Measurements from ENCODE around the gene PTH2. TPM values are rescaled to one million over a fixed set of nuclear protein-coding genes. Genes with fewer than 3 reads are reported as not detected.

PTH2 gene
- polyA plus RNA-seq, 1 donor from 2014 or later = not detected

DNA sequence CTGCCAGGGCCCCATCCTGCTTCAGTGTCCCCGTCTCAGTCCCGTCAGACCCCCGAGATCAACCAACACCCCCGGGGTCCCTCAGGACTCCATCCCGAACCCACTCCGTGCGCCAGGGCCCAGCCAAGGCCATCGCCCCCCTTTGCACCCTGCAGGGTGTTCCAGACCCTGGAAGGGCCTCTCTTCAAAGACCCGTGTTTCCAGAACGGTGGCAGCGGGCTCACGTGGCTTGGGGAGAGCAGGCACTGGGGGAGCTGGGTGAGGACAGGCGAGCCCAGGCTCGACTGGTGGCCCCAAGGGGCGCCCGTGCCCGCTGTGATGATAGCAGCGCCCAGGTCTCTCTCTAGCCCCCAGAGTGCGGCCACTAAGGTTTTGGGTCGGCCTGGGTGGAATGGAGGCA is 33.8 kb downstream of the PTH2 start:
- Histone ChIP-seq H2AFZ (ENCODE audit: low read depth, low read length) (no peak overlapping the region), H3K4me2 (ENCODE audit: low read length) (no peak overlapping the region), H3K9ac (ENCODE audit: low read length) (no peak overlapping the region), H3K4me3 (ENCODE audit: low read length) (no peak overlapping the region), H3K27ac (ENCODE audit: low read length) (no peak overlapping the region), H3K9me2 (ENCODE audit: insufficient read depth, low read length) (no peaks in the 10 kb centered on the region), H3K9me3 (ENCODE audit: low read length) (no peaks in the 10 kb centered on the region), H3K27me3 (ENCODE audit: insufficient read depth, low read depth, low read length) (no peaks in the 10 kb centered on the region), H3K36me3 (ENCODE audit: insufficient read depth, low read length) (no peaks in the 10 kb centered on the region), H3F3A (ENCODE audit: insufficient read depth, low read length, poor library complexity, severe bottlenecking) (no peaks in the 10 kb centered on the region), H4K20me1 (ENCODE audit: insufficient read depth) (no peaks in the 10 kb centered on the region), H3K79me2 (replicated peaks; ENCODE audit: insufficient read depth, low read length) (no peaks in the 10 kb centered on the region)
- TF ChIP-seq, protein P1, sequence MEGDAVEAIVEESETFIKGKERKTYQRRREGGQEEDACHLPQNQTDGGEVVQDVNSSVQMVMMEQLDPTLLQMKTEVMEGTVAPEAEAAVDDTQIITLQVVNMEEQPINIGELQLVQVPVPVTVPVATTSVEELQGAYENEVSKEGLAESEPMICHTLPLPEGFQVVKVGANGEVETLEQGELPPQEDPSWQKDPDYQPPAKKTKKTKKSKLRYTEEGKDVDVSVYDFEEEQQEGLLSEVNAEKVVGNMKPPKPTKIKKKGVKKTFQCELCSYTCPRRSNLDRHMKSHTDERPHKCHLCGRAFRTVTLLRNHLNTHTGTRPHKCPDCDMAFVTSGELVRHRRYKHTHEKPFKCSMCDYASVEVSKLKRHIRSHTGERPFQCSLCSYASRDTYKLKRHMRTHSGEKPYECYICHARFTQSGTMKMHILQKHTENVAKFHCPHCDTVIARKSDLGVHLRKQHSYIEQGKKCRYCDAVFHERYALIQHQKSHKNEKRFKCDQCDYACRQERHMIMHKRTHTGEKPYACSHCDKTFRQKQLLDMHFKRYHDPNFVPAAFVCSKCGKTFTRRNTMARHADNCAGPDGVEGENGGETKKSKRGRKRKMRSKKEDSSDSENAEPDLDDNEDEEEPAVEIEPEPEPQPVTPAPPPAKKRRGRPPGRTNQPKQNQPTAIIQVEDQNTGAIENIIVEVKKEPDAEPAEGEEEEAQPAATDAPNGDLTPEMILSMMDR (IDR thresholded peaks at IDR 0.05; ENCODE audit: poor library complexity, severe bottlenecking) = no peak
- no peak for TF ChIP-seq EZH2 (IDR thresholded peaks at IDR 0.05; ENCODE audit: borderline replicate concordance, insufficient read depth, low read length, poor library complexity, severe bottlenecking)
- TF ChIP-seq MXI1 (conservative IDR thresholded peaks at IDR 0.05; ENCODE audit: poor library complexity, severe bottlenecking) = no peak
- TF ChIP-seq RAD21 (conservative IDR thresholded peaks at IDR 0.05) = no peak
- no peak for TF ChIP-seq TAF1 (IDR thresholded peaks at IDR 0.05; ENCODE audit: low read depth)
- TF ChIP-seq POLR2AphosphoS5 (IDR thresholded peaks at IDR 0.05) = no peak
- no peak for TF ChIP-seq SMC3 (conservative IDR thresholded peaks at IDR 0.05; ENCODE audit: poor library complexity)
- TF ChIP-seq, protein P2, sequence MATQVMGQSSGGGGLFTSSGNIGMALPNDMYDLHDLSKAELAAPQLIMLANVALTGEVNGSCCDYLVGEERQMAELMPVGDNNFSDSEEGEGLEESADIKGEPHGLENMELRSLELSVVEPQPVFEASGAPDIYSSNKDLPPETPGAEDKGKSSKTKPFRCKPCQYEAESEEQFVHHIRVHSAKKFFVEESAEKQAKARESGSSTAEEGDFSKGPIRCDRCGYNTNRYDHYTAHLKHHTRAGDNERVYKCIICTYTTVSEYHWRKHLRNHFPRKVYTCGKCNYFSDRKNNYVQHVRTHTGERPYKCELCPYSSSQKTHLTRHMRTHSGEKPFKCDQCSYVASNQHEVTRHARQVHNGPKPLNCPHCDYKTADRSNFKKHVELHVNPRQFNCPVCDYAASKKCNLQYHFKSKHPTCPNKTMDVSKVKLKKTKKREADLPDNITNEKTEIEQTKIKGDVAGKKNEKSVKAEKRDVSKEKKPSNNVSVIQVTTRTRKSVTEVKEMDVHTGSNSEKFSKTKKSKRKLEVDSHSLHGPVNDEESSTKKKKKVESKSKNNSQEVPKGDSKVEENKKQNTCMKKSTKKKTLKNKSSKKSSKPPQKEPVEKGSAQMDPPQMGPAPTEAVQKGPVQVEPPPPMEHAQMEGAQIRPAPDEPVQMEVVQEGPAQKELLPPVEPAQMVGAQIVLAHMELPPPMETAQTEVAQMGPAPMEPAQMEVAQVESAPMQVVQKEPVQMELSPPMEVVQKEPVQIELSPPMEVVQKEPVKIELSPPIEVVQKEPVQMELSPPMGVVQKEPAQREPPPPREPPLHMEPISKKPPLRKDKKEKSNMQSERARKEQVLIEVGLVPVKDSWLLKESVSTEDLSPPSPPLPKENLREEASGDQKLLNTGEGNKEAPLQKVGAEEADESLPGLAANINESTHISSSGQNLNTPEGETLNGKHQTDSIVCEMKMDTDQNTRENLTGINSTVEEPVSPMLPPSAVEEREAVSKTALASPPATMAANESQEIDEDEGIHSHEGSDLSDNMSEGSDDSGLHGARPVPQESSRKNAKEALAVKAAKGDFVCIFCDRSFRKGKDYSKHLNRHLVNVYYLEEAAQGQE (IDR thresholded peaks at IDR 0.05; ENCODE audit: borderline replicate concordance) = no peak
- no peak for TF ChIP-seq EP300 (conservative IDR thresholded peaks at IDR 0.05; ENCODE audit: poor library complexity, severe bottlenecking)

DNA sequence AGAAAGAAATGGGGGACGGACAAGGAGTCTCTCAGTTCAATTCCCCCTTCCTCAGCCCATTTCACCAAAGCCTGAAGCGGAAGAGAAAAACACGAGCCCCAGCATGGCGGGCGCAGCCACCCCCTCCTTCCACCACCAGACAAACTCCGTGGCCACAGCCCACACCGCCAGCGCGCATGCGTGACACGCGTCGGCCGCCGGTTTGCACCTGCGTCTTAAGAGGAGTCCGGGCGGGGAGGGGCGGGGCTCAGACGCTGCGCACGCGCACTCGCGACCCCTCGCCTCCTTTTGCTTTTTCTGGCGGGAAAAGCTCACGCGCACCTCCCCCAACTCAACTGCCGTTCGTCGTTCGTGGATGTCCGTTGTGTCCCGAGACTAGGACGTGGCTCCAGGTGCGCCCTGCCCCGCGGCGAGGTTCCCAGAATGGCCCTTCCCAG is 35.3 kb downstream of the PTH2 start, which contains the start of gene KASH5:
TSS of gene KASH5 (plus strand) at position 314 of the 437 bp plus-strand sequence. CDS start 2,635 bp downstream, outside the sequence.
- H3K27ac ChIP-seq (ENCODE audit: low read length) = no peak within 1 kb of the TSS
- H2AFZ ChIP-seq (ENCODE audit: low read depth, low read length) = no peak within 1 kb of the TSS
- H4K20me1 ChIP-seq (ENCODE audit: insufficient read depth) = no peaks in the 10 kb centered on the region
- no peak within 1 kb of the TSS for H3K4me3 ChIP-seq (ENCODE audit: low read length)
- no peaks in the 10 kb centered on the region for H3K79me2 ChIP-seq (replicated peaks; ENCODE audit: insufficient read depth, low read length)
- no peaks in the 10 kb centered on the region for H3K36me3 ChIP-seq (ENCODE audit: insufficient read depth, low read length)
- H3F3A ChIP-seq (ENCODE audit: insufficient read depth, low read length, poor library complexity, severe bottlenecking) = no peaks in the 10 kb centered on the region
- no peak within 1 kb of the TSS for H3K9ac ChIP-seq (ENCODE audit: low read length)
- H3K27me3 ChIP-seq (ENCODE audit: insufficient read depth, low read depth, low read length) = no peaks in the 10 kb centered on the region
- H3K4me2 ChIP-seq (ENCODE audit: low read length) = no peak within 1 kb of the TSS
- H3K9me2 ChIP-seq (ENCODE audit: insufficient read depth, low read length) = no peaks in the 10 kb centered on the region
- no peaks in the 10 kb centered on the region for H3K9me3 ChIP-seq (ENCODE audit: low read length)
- TF ChIP-seq RAD21 (conservative IDR thresholded peaks at IDR 0.05) (no peak), TAF1 (IDR thresholded peaks at IDR 0.05; ENCODE audit: low read depth) (no peak), EP300 (conservative IDR thresholded peaks at IDR 0.05; ENCODE audit: poor library complexity, severe bottlenecking) (no peak), MXI1 (conservative IDR thresholded peaks at IDR 0.05; ENCODE audit: poor library complexity, severe bottlenecking) (no peak), SMC3 (conservative IDR thresholded peaks at IDR 0.05; ENCODE audit: poor library complexity) (no peak), EZH2 (IDR thresholded peaks at IDR 0.05; ENCODE audit: borderline replicate concordance, insufficient read depth, low read length, poor library complexity, severe bottlenecking) (no peak), POLR2AphosphoS5 (IDR thresholded peaks at IDR 0.05) (no peak)
- TF ChIP-seq, protein P1 (IDR thresholded peaks at IDR 0.05; ENCODE audit: poor library complexity, severe bottlenecking) = no peak
- TF ChIP-seq, protein P2 (IDR thresholded peaks at IDR 0.05; ENCODE audit: borderline replicate concordance) = no peak

Data from neural cell (in vitro differentiated cells).